Stimulated activated CD4-positive, alpha-beta T cell treated with anti-CD3 and anti-CD28 coated beads, Interleukin-1b, Interleukin-23, amount 100 ng/mL, for 1 hour (primary cell): ENCODE data around the gene MTHFD1.

ENCODE experiments used
- DNase-seq, 2 donors: peaks; one replicate each; pipeline ENCODE4 v3.0.0-alpha.2; 2020; ENCODE audit warnings: low read depth in 2 of 2

Gene MTHFD1

GRCh38 chr14:64495252-64495651 is 107.1 kb downstream of the MTHFD1 start:
- no peak for DNase-seq

- no peak for DNase-seq
Observed at GRCh38 chr14:64496764-64497163, 108.6 kb downstream of the MTHFD1 start.

GRCh38 chr14:64500088-64500487 is 111.9 kb downstream of the MTHFD1 start:
- no peak for DNase-seq

- DNase-seq = no peak
Observed at GRCh38 chr14:64501411-64502171, 113.4 kb downstream of the MTHFD1 start.

GRCh38 chr14:64502456-64502855 is 114.3 kb downstream of the MTHFD1 start:
- no peak for DNase-seq

GRCh38 chr14:64502887-64503433 is 114.8 kb downstream of the MTHFD1 start:
- no peak for DNase-seq

- peak; percentile 78 to 85 for DNase-seq
Observed at GRCh38 chr14:64503434-64504309, 115.5 kb downstream of the MTHFD1 start, which contains the start of gene ZBTB25. TSS of gene ZBTB25 (minus strand) at chr14:64503838. CDS start at chr14:64490533, 13,305 bp downstream.

GRCh38 chr14:64504310-64504896 is 116.2 kb downstream of the MTHFD1 start, which contains the start of gene ZBTB1:
TSS of gene ZBTB1 (plus strand) at chr14:64504770. CDS start at chr14:64521505, 16,735 bp downstream.
- peak; percentile 51 to 63 for DNase-seq

GRCh38 chr14:64504897-64505794 is 117.0 kb downstream of the MTHFD1 start:
- peak; percentile 58 to 61 for DNase-seq

GRCh38 chr14:64506721-64507120 is 118.6 kb downstream of the MTHFD1 start:
- no peak for DNase-seq

GRCh38 chr14:64507376-64508156 is 119.4 kb downstream of the MTHFD1 start:
- DNase-seq = no peak

- DNase-seq = no peak
Observed at GRCh38 chr14:64508215-64508776, 120.1 kb downstream of the MTHFD1 start.

- no peak for DNase-seq
Observed at GRCh38 chr14:64509036-64509435, 120.9 kb downstream of the MTHFD1 start.
